Lung microvascular endothelial cell (primary cell): ENCODE results near the gene SLC26A1. TPM values are rescaled to one million over a fixed set of nuclear protein-coding genes. Genes with fewer than 3 reads are reported as not detected.
"Not testable (repeated sequence)": the region's sequence is repeated elsewhere in the genome, so short reads cannot be mapped to it uniquely, and the experiment has no call there.

Experiments
- DNase-seq, 2 donors: peaks; one replicate each; pipeline versions ENCODE4 v3.0.0 to v3.0.0-alpha.2; 2010; ENCODE audit warnings: low read depth in 2 of 2
- total RNA-seq: library from RNA; depleted of rRNA; stranded (reverse); fragments of >200 nt; gene quantifications from 2 replicates; pipeline ENCODE4 v1.2.1, GENCODE V29; 2014

The SLC26A1 gene
- total RNA-seq, 1 donor from 2014 or later: 0.20 TPM

GRCh38 chr4:985123-985830 lies 7.9 kb downstream of the SLC26A1 start:
- DNase-seq: no peak

GRCh38 chr4:984336-985054 lies 8.7 kb downstream of the SLC26A1 start:
- DNase-seq: no peak

GRCh38 chr4:982814-983213 lies 10.4 kb downstream of the SLC26A1 start:
- DNase-seq: no peak

- DNase-seq: no peak
These were observed 10.9 kb downstream of the SLC26A1 start for GRCh38 chr4:982291-982690.

- DNase-seq: peak in 1 of 2 donors; percentile 55
These were observed 14.1 kb downstream of the SLC26A1 start for GRCh38 chr4:978957-979701.

GRCh38 chr4:976016-976415 lies 17.2 kb downstream of the SLC26A1 start:
- DNase-seq: not testable (repeated sequence)

- DNase-seq: no peak
These were observed 18.5 kb downstream of the SLC26A1 start for GRCh38 chr4:974668-975067.

GRCh38 chr4:973431-974397 lies 19.5 kb downstream of the SLC26A1 start, which contains the start of gene DGKQ:
Gene DGKQ, minus strand, starts transcription at chr4:973569. Its CDS starts 87 bp downstream, at chr4:973482.
- peak; percentile 88 to 92 for DNase-seq

- DNase-seq: peak; percentile 22 to 32
These were observed 20.4 kb downstream of the SLC26A1 start for GRCh38 chr4:972651-973424.

- no peak for DNase-seq
These were observed 21.3 kb downstream of the SLC26A1 start for GRCh38 chr4:971666-972500.

- no peak for DNase-seq
These were observed 22.2 kb downstream of the SLC26A1 start for GRCh38 chr4:970854-971520.

- DNase-seq: no peak
These were observed 23.0 kb downstream of the SLC26A1 start for GRCh38 chr4:970046-970745.

- DNase-seq: no peak
These were observed 24.4 kb downstream of the SLC26A1 start for GRCh38 chr4:968621-969394.

- DNase-seq: no peak
These were observed 25.0 kb downstream of the SLC26A1 start for GRCh38 chr4:968221-968620.

- no peak for DNase-seq
These were observed 25.8 kb downstream of the SLC26A1 start for GRCh38 chr4:967113-968104.
